KMS-11 (cell line): Measurements from ENCODE around the gene CSDE1.

ENCODE experiments used
- H2AFZ ChIP-seq: fragments of 200-600 bp; sonication (generic); 2 replicates; pipeline ENCODE4 v1.6.1; 2016; ENCODE audit warnings: antibody characterized with exemption, mixed run types, low read depth
- H3K27ac ChIP-seq: fragments of 200-600 bp; sonication (generic); 2 replicates; pipeline ENCODE4 v1.6.1; 2016; ENCODE audit warnings: mild to moderate bottlenecking, mixed run types
- H3K27me3 ChIP-seq: fragments of 200-600 bp; sonication (generic); 2 replicates; pipeline ENCODE4 v1.6.1; 2017; ENCODE audit warnings: mild to moderate bottlenecking, low read depth, mixed run types, moderate library complexity; ENCODE audit not compliant: insufficient read depth
- H3K36me3 ChIP-seq: fragments of 200-600 bp; sonication (generic); 2 replicates; pipeline ENCODE4 v1.6.1; 2017; ENCODE audit warnings: mild to moderate bottlenecking, mixed run types; ENCODE audit not compliant: insufficient read depth
- H3K4me1 ChIP-seq: fragments of 200-600 bp; sonication (generic); 2 replicates; pipeline ENCODE4 v1.6.1; 2016; ENCODE audit warnings: mild to moderate bottlenecking, low read depth, mixed run types; ENCODE audit not compliant: poor library complexity, severe bottlenecking
- H3K4me2 ChIP-seq: fragments of 200-600 bp; sonication (generic); 2 replicates; pipeline ENCODE4 v1.7.0; 2016; ENCODE audit warnings: mild to moderate bottlenecking, mixed run types
- H3K4me3 ChIP-seq: fragments of 200-600 bp; sonication (generic); IDR thresholded peaks from 2 replicates; pipeline ENCODE4 v1.6.1; 2017; ENCODE audit warnings: low read depth, low read length, mixed read lengths; ENCODE audit not compliant: insufficient read depth
- H3K79me2 ChIP-seq: fragments of 200-600 bp; sonication (generic); 2 replicates; pipeline ENCODE4 v1.6.1; 2016; ENCODE audit warnings: low read depth, mixed run types; ENCODE audit not compliant: insufficient read depth
- H3K9ac ChIP-seq: fragments of 200-600 bp; sonication (generic); 2 replicates; pipeline ENCODE4 v1.6.1; 2016; ENCODE audit warnings: mild to moderate bottlenecking, mixed run types
- H4K20me1 ChIP-seq: fragments of 200-600 bp; sonication (generic); 2 replicates; pipeline ENCODE4 v1.6.1; 2016; ENCODE audit warnings: mild to moderate bottlenecking, mixed run types; ENCODE audit not compliant: insufficient read depth
- CTCF ChIP-seq: fragments of 200-600 bp; sonication (generic); conservative IDR thresholded peaks from 2 replicates; pipeline ENCODE4 v1.6.1; 2017; ENCODE audit warnings: low read depth, mild to moderate bottlenecking, antibody characterized with exemption, low read length, moderate library complexity, mixed read lengths

CSDE1 gene

DNA sequence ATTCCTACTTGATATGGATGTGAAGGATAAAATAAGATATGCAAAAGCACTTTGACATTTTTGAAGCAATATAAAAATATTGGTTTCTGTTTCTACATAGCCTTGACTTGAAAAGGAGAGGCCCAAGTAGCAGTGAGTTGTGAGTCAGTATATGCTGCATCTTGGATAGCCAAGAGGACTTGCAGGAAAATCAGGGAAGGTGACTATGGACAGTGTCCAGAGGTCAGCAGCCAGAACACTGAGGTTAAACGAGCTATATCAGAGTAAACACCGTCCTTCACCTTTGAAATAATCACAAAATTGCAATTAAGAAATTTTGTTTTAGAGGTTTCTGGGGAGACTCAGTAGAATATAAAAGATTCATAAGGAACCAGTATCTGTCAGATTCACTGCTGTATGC lies 55.9 kb downstream of the CSDE1 start:
- Histone ChIP-seq H3K9ac (peak overlapping the region; percentile 14; the same call in 1 of the 2 replicates), H3K4me2 (peak overlapping the region; percentile 98), H3K36me3 (no peaks in the 10 kb centered on the region), H3K4me1 (peaks cover 100% of the 10 kb centered on the region), H3K4me3 (no peak overlapping the region), H3K79me2 (no peaks in the 10 kb centered on the region; the same call in 1 of the 2 replicates), H4K20me1 (no peaks in the 10 kb centered on the region), H2AFZ (no peak overlapping the region), H3K27ac (peak overlapping the region; percentile 62), H3K27me3 (no peaks in the 10 kb centered on the region)
- TF ChIP-seq CTCF: no peak

- Histone ChIP-seq H3K36me3 (no peaks in the 10 kb centered on the region), H3K79me2 (no peaks in the 10 kb centered on the region; the same call in 1 of the 2 replicates), H3K4me2 (no peak overlapping the region), H3K27me3 (no peaks in the 10 kb centered on the region), H3K4me1 (peaks cover 93% of the 10 kb centered on the region), H3K27ac (no peak overlapping the region), H3K9ac (no peak overlapping the region), H4K20me1 (no peaks in the 10 kb centered on the region), H3K4me3 (no peak overlapping the region), H2AFZ (no peak overlapping the region)
- TF ChIP-seq CTCF: no peak
Observed at GRCh38 chr1:114700036-114700600, 57.7 kb downstream of the CSDE1 start.

DNA sequence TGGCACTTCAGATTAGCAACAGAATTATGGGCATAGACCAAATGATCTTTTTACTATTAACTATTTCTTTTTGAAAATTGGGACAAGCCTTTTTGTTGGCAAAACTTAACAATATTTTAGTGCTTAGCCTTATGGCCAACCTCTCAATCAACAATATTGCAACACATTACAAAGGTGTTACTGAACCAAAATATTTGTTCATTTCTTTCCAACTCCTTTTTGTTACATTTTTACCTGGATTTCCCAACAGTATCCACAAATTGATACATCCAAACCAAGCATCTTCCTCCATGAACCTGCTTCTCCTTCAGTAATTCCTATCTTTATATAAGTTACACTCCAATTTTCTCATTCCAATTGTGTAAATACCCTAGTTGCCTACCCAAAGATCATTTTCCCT lies 61.0 kb downstream of the CSDE1 start:
- no peak for TF ChIP-seq CTCF
- Histone ChIP-seq H3K4me1 (peaks cover 92% of the 10 kb centered on the region), H3K27ac (peak overlapping the region; percentile 91), H3K27me3 (no peaks in the 10 kb centered on the region), H4K20me1 (no peaks in the 10 kb centered on the region), H2AFZ (no peak overlapping the region), H3K36me3 (no peaks in the 10 kb centered on the region), H3K79me2 (no peaks in the 10 kb centered on the region; the same call in 1 of the 2 replicates), H3K4me2 (peak overlapping the region; percentile 92; the same call in 1 of the 2 replicates), H3K4me3 (no peak overlapping the region), H3K9ac (no peak overlapping the region)

DNA sequence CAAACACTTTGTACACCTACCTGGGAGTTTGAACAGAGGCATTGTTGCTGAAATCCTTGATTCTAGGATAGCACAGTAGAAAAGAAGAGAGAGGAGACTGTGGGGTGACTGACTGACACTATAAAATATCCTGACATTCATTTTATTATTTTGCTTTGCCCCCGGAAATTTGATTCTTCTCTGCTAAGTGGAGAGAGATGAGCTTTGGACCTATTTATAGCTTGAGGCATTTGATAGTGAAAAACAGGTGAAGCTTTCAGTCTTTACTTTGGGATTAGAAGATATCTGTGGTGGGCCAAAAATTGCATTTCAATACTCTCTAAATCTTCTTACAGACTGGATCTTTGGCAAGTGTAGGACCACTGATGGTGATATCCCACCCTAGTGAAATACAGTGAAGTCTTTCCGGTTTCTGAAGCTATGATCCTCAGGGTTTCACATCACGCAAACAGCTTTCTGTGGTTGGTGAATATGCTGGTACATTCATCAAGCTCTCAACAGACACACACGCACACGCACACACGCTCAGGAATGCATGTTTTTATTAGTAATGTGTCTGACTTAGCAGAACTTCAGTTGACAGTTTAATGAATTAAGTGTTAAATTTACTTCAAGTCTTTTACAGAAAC lies 62.2 kb downstream of the CSDE1 start, which contains the start of gene AMPD1:
Gene AMPD1 (minus strand): TSS at position 117 of the 629 bp plus-strand sequence. CDS start 75 bp downstream, at position 42.
- H3K4me3 ChIP-seq: peak within 1 kb of the TSS; percentile 22
- peaks cover 92% of the 10 kb centered on the region for H3K4me1 ChIP-seq
- no peaks in the 10 kb centered on the region for H3K27me3 ChIP-seq
- no peaks in the 10 kb centered on the region; the same call in 1 of the 2 replicates for H3K79me2 ChIP-seq
- peak within 1 kb of the TSS; percentile 51 for H3K9ac ChIP-seq
- H2AFZ ChIP-seq: no peak within 1 kb of the TSS
- TF ChIP-seq CTCF: no peak
- peak within 1 kb of the TSS; percentile 91 for H3K27ac ChIP-seq
- no peaks in the 10 kb centered on the region for H3K36me3 ChIP-seq
- peak within 1 kb of the TSS; percentile 92 for H3K4me2 ChIP-seq
- no peaks in the 10 kb centered on the region for H4K20me1 ChIP-seq
